ENCODE measurements around the gene ALG5. TPM values are rescaled to one million over a fixed set of nuclear protein-coding genes. Genes with fewer than 3 reads are reported as not detected.

Gene ALG5
- polyA plus RNA-seq, 1 donor from 2014 or later, result 49.7 TPM

DNA sequence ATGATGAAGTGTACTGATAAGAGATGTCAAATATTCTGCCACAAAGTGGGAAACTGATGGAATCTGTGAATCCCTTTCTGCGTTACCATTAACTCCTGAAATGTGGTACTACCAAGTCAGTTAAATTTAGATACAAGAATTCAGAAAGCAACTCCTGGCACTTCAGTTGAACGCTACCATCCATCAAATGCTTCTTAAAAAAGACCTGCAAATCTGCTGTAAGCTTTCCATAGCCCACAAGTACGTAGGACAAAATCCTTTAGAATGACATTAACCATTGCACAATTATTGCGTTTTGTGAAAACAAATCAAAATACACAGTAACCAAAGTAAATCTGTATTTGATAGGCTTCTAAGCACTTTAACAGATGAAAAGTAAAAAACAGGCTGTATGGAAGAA lies 84.5 kb downstream of the ALG5 start:
- no peak overlapping the region for H3K27ac Mint-ChIP-seq
- no peak overlapping the region for H3K4me3 Mint-ChIP-seq

DNA sequence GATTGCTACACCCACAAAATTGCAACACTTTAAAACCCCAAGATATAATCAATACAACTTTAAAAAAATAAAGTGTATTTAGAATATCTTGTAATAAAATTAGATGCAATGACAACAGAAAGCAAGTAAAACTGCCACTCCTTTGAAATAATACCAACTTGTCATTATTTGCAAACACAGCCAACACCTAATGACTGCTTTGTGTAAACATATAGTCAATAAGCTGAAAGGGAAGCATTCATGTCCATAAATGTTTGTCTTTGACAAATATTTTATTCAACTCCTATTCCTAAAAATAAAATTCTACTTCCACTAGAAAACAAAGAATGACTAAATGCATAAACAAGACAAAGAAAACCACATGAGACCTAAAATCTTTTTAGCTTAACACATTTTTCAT lies 85.7 kb downstream of the ALG5 start:
- peaks cover 2% of the 10 kb centered on the region for H3K36me3 Mint-ChIP-seq
- H3K27me3 Mint-ChIP-seq, result peaks cover 25% of the 10 kb centered on the region
- H3K9me3 Mint-ChIP-seq, result no peaks in the 10 kb centered on the region
- peaks cover 0 to 4% (median 0%) of the 10 kb centered on the region in 3 donors for H3K4me1 Mint-ChIP-seq
- H3K27ac Mint-ChIP-seq, result no peak overlapping the region
- no peak overlapping the region for H3K4me3 Mint-ChIP-seq

More for the DNA sequence above, 84.5 kb downstream of the ALG5 start:
- peaks cover 2% of the 10 kb centered on the region for H3K36me3 Mint-ChIP-seq
- peaks cover 34% of the 10 kb centered on the region for H3K27me3 Mint-ChIP-seq
- no peaks in the 10 kb centered on the region for H3K9me3 Mint-ChIP-seq
- peaks cover 0 to 10% (median 3%) of the 10 kb centered on the region in 3 donors for H3K4me1 Mint-ChIP-seq

DNA sequence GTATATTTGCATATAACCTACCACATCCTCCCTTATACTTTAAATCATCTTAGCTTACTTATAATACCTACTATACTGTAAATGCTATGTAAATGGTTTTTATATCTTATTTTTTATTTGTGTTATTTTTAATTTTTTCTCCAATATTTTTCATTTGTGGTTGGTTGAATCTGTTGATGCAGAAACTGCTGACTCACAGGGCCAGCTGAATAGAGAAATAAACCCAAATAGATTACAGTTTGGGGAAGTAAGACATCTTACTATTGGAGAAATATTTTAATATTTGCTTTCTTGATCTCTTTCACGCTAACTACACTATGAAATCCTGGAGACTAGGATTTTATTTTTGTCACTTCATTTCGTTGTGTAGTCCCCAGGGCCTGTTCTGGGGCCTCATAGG lies 86.2 kb downstream of the ALG5 start:
- Mint-ChIP-seq H3K27ac (no peak overlapping the region), H3K36me3 (peaks cover 2% of the 10 kb centered on the region), H3K4me1 (peaks cover 0 to 4% (median 0%) of the 10 kb centered on the region in 3 donors), H3K4me3 (no peak overlapping the region), H3K27me3 (peaks cover 22% of the 10 kb centered on the region), H3K9me3 (no peaks in the 10 kb centered on the region)

DNA sequence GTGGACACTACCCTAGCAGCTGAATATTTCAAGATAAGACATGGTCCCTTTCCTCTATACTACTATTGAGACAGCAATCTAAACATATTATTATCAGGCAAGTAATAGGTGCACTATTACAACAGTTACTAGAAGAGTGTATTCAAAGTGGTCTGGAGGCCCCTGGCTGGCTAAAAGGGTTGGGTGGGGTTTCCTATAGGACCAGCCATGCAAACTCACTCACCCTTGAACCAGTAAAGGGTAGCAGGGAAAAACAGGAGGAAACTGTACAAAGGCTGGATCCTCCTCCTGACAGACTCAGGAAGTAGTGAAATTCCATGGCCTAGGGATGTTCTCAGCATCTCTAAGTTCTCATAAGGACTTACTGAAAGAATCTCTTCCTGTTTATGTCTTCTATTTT lies 86.8 kb downstream of the ALG5 start:
- Mint-ChIP-seq H3K27me3 (peaks cover 23% of the 10 kb centered on the region), H3K4me3 (no peak overlapping the region)

DNA sequence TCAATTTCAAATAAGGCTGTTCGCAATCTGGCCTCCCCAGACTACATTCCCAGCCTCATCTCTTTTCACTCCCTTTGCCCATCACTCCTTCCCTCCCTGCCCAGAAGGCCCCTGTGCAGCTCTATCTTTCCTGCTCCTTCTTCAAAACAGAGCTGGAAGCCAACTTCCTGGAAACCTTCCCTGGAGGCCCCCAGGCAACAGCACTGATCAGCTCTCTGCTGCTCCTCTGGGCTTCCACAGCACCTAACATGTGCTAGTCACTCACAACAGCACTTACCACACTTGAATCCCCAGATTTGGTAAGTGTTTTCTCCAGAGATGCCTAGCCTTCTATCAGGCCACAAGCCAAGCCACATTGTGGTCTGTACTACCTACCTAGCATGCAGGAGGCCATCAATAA lies 88.6 kb downstream of the ALG5 start:
- H3K9me3 Mint-ChIP-seq, result no peaks in the 10 kb centered on the region
- peaks cover 9% of the 10 kb centered on the region for H3K27me3 Mint-ChIP-seq
- H3K36me3 Mint-ChIP-seq, result peaks cover 2% of the 10 kb centered on the region
- H3K4me1 Mint-ChIP-seq, result no peaks in the 10 kb centered on the region
- H3K4me3 Mint-ChIP-seq, result no peak overlapping the region
- H3K27ac Mint-ChIP-seq, result no peak overlapping the region

More for the DNA sequence above, 86.8 kb downstream of the ALG5 start:
- Mint-ChIP-seq H3K36me3 (peaks cover 2% of the 10 kb centered on the region), H3K4me1 (no peaks in the 10 kb centered on the region), H3K9me3 (no peaks in the 10 kb centered on the region), H3K27ac (no peak overlapping the region)

DNA sequence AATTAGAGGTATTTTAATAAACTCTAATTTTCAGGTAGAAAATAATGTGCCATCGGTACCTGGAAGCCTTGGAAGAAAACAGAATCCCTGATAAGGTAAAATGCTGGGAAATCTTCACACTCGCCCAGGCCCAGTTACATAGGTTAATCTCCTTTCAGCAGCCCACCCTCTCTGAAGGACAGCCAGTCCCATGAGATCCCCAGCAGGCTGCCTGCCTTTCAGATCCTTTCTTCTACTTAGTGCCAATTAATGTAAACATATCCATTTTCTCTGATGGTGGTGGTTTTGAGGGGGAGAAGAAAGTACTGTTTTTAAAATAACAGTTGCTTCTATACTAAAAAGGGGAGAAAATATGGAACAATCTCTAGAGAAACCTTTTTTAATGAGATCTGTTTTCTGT lies 91.3 kb downstream of the ALG5 start:
- H3K27ac Mint-ChIP-seq, result no peak overlapping the region
- H3K4me3 Mint-ChIP-seq, result no peak overlapping the region
- H3K4me1 Mint-ChIP-seq, result no peaks in the 10 kb centered on the region
- peaks cover 0 to under 1% (median 0%) of the 10 kb centered on the region in 3 donors for H3K9me3 Mint-ChIP-seq
- H3K36me3 Mint-ChIP-seq, result peaks cover 2% of the 10 kb centered on the region
- H3K27me3 Mint-ChIP-seq, result peaks cover 4% of the 10 kb centered on the region

DNA sequence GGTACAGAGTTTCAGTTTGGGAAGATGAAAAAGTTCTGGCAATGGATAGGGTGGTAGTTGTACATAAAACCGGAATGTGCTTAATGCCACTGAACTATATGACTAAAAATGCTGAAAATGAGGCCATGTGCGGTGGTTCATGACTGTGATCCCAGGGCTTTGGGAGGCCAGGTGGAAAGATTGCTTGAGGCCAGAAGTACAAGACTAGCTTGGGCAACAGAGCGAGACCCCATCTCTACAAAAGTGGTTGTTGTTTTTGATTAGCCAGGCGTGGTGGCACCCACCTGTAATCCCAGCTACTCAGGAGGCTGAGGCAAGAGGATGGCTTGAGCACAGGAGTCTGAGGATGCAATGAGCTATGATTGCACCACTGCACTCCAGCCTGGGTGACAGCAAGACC lies 91.9 kb downstream of the ALG5 start:
- Mint-ChIP-seq H3K27me3 (peaks cover 4% of the 10 kb centered on the region), H3K4me1 (no peaks in the 10 kb centered on the region), H3K27ac (no peak overlapping the region), H3K36me3 (peaks cover 2% of the 10 kb centered on the region), H3K9me3 (peaks cover 0 to 1% (median 0%) of the 10 kb centered on the region in 3 donors), H3K4me3 (no peak overlapping the region)

DNA sequence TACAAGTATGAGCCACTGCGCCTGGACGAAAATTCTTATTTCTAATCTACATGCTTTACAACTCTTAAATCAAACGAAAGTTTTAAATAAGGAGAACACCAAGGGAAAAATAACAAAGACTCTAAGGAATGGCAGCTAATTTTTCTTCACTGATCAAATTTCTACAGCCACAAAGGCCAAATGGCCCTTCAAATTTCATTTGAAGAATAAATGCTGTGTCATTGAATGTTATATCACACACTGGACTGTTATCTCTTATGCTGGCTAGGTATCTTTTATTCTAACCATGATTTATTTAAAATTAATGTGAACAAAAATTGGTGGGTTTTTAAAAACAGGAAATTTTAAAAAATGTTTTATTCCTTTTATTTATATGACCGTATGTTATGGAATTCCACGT lies 93.2 kb downstream of the ALG5 start:
- H3K9me3 Mint-ChIP-seq, result peaks cover 0 to 2% (median 0%) of the 10 kb centered on the region in 3 donors
- peaks cover 4% of the 10 kb centered on the region for H3K27me3 Mint-ChIP-seq
- H3K27ac Mint-ChIP-seq, result no peak overlapping the region
- H3K4me3 Mint-ChIP-seq, result no peak overlapping the region
- H3K4me1 Mint-ChIP-seq, result no peaks in the 10 kb centered on the region
- peaks cover 2% of the 10 kb centered on the region for H3K36me3 Mint-ChIP-seq

DNA sequence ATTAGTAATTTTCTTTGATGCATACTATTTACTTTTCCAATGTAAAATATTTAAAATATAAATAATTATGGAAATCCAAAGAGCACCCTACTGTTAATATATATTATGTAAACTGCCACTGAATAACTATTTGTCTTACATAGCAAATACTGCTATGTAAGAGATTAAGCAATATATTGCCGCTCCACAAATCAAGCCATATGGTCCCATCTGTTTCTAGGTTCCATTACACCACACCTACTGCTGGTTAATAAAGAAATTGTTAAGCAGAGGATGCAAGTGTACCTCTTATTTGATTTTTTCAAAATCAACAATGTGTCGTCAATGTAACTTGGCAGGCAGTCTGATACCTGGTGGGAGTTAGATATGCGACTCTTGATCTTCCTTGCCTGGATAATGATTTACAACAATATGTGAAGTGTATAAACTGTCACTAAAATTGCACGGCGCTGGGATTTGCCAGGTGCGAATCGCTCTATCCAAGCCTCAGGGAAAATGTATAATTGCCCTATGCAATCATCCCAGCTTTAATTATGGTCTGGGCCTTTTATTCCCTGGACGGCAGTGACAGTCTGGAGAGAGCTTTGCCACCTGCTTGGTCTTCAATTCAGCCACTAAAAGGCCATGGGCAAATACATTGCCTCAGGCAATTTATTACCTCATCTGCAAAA lies 95.1 kb downstream of the ALG5 start:
- Mint-ChIP-seq H3K9me3 (peaks cover 0 to 4% (median 0%) of the 10 kb centered on the region in 3 donors), H3K27ac (no peak overlapping the region), H3K4me1 (no peaks in the 10 kb centered on the region), H3K36me3 (no peaks in the 10 kb centered on the region), H3K4me3 (no peak overlapping the region), H3K27me3 (peaks cover 6% of the 10 kb centered on the region)

Other genes starting within 250 kb of the ALG5 start
- gene RFXAP, start 180.1 kb downstream of the ALG5 start, polyA plus RNA-seq, result 5.1 TPM
- gene SMAD9, start 79.1 kb downstream of the ALG5 start, polyA plus RNA-seq, result 0.04 TPM
- 72.9 TPM for gene EXOSC8, start 1.4 kb upstream of the ALG5 start, polyA plus RNA-seq
- gene SUPT20H, start 60.3 kb upstream of the ALG5 start, polyA plus RNA-seq, result 40.8 TPM
- not detected for gene CSNK1A1L, start 106.3 kb upstream of the ALG5 start, polyA plus RNA-seq